Stimulated activated CD8-positive, alpha-beta memory T cell treated with anti-CD3 and anti-CD28 coated beads, Interleukin-2, amount 100 ng/mL, for 1 hour (primary cell): ENCODE data around the gene RIMKLB.
"Not testable (repeated sequence)": the region's sequence is repeated elsewhere in the genome, so short reads cannot be mapped to it uniquely, and the experiment has no call there.

Source experiments
- DNase-seq, 2 donors: peaks; one replicate each; pipeline ENCODE4 v3.0.0-alpha.2; 2020; ENCODE audit warnings: low read depth in 2 of 2

The RIMKLB gene

DNA sequence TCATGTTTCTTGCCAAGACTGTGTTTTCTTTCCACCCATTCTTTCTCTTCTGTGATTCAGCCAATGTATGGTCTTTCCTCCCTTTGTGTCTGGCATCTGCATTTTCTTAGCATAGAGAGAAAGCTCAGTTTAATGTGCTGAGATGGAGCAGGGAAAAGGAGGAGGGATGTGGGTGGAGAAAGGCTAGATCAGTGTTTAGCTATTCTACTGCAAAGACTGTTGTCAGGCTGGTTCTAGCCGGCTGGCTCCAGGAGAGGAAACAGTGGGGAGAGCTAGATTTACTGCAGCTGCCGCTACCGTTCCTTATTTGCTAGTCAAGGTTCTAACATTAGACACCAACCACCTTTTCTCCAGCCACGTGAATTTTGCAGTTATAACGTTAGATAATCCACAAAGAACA is 5.2 kb upstream of the RIMKLB start:
- DNase-seq, result no peak

DNA sequence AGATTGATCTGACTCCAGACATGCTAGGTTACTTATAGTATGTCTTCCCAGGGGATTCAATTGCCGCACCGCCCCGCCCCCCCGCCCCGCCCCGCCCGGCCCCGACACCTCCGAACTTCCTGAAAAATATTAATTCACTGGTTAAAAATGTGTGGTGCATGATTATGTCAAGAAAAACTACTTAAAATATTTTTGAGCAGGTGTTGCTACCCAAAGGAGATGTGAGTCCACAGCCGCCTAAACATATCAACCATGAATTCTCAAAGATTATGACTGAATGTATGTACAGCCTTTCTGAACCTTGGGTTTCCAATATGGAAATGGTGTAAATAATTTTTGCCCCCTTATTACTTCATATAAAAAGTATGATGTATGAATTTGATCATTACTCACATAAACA is 2.7 kb upstream of the RIMKLB start:
- no peak for DNase-seq

DNA sequence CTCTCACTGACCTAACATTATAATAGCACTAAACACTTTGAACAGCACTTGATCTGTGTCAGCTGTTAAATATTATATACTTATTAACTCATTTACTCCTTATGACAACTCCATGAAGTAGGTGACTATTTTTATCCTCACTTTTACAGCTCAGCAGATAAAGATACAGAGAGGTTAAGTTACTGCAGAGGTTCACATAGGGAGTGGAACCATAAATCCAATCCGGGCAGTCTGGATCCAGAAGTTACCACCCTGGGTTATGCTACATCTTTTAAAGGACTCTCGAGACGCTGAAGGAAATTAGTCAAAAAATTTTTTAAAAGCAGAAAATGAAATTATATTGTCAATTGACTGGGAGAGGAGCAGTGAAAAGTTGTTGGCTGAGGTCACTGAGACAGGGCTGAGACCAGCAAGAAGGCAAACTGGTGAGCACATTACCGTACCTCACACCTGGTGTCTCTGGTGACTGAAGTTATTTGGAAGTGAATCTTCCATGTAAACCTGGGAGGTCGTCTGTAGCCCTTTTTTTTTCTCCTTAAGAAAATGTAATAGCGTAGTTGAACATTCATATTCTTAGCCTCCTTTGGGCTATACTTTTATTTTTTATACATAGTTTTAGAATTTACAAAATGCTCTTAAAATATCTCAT is 1.2 kb upstream of the RIMKLB start:
- DNase-seq, result no peak

DNA sequence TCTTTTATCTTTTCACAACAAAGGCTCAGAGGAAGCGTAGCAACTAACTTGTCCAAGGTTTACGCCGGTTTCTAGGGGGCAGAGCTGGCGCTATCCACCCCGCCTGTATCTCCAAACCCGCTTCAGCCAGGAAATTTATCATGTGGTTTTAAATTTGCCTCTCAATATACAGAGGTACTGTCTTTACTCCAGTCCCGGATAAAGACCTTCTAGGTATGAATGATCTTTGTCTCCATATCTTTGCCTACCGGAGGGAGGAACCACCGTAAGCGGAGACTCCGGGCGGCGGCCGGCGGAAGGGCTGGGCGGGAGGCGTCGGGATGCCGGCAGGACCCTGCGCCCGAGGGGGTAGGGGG is 693 bp upstream of the RIMKLB start:
- no peak for DNase-seq

DNA sequence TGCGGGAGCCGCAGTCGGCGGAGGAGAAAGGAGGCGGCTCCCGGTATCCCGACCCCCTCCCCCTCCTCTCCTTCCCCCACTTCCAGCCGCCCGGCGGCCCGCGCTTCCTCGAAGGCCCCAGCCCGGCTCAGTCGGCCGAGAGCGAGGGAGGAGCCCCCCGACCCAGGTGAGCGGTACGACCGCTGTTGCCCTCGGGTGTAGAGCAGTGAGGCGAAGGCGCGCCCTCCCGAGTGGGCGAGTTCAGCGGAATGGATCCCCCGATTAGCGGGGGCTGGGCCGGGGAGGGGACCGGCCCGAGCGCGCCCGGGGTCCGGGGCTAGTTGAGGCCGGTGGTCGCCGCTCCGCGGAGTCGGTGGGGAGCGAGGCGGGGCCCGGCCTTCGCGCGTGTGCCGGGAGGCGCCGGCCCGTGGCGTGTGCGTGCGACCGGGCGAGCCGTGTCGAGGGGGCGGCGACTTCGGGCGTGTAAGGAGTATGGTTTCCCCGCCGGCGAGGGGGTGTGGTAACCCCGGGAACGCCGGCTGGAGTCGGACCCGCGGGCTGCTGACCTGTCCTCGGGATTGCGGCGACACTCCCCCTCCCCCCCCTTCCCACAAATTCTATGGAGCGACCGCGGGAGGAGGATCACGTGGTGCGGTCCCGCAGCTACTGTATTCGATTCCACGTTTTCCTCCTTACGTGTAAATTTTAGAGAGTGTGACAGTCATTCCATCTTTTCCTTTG is 501 bp downstream of the RIMKLB start:
- DNase-seq, result peak in 1 of 2 donors; percentile 17

DNA sequence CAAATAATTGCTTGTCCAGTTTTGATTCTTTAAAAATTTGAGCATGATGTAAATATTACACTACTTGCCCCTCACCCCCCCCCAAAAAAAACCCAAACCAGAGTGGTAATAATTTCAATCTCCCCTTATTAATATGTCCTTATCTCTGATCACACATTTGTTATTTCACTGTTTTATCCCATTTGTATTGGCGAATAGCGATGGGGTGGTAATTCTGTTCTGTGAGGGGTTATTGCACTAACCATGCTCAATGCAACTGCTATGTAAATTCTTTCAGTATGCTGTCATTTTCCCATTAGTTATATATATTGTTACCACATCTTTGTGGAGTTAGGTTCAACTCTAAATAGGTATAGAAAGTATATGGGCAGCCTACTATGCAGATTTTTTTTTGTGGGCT is 1.1 kb downstream of the RIMKLB start:
- DNase-seq, result no peak

DNA sequence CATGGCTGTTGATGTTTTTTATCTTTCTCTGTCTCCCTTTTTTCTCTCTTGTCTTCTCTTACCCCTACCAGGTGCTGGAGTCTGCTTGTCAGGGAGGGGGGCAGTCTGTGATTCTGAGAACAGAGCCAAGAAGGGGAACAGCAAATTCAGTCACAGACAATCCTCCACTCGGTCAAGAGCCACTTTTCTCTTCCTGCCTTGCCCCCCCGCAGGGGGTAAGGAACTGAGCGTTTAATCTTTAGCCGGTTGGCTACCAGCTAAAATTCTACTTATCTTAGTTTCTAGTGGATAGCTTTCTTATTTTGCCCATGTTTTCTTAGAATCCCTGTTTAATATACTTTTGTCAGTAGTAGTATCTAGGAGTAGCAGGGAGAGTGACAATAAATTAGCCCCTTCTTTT is 1.9 kb downstream of the RIMKLB start:
- no peak for DNase-seq

- DNase-seq, result no peak
These were observed 3.4 kb downstream of the RIMKLB start for GRCh38 chr12:8701046-8701660.

DNA sequence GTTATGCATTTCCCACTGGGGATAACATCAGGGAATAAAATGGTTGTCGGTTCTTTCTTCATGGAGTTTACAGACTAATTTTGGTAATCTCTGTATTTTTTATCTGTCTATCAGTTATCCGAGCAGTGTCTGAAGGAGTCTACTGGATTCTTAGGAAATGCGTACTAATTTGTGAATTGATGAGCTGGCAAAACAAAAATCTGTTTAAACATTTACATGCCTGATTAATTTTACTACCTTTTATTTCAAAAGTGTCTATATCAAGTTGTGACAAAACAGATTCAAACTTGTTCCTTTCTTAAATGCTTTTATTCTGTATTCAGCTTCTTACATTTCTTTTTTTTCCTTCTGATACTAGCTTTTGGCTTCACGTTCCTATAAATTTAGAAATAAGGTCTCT is 4.4 kb downstream of the RIMKLB start:
- DNase-seq, result no peak

GRCh38 chr12:8709124-8709830 is 11.5 kb downstream of the RIMKLB start:
- no peak for DNase-seq

DNA sequence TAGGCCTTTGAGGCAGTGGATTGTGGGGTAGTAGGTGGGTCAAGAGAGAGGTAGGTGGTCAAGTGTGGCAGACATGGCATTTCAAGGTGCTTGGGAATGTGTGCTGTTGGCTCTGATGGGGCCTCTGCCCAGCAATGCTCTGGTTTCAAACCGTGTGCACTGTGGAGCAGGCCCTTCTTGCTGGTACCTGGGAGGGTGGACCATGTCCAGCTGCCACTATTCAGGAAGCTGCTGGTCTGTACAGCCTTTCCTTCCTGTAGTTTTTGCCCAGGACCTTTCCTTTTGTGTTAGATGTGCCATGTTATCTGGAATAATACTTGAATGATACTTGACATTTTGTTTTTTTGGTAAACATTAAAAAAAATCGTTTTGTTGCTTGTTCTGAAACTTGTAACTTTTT is 14.8 kb downstream of the RIMKLB start:
- no peak for DNase-seq

GRCh38 chr12:8722286-8722800 is 24.6 kb downstream of the RIMKLB start:
- DNase-seq, result no peak

DNA sequence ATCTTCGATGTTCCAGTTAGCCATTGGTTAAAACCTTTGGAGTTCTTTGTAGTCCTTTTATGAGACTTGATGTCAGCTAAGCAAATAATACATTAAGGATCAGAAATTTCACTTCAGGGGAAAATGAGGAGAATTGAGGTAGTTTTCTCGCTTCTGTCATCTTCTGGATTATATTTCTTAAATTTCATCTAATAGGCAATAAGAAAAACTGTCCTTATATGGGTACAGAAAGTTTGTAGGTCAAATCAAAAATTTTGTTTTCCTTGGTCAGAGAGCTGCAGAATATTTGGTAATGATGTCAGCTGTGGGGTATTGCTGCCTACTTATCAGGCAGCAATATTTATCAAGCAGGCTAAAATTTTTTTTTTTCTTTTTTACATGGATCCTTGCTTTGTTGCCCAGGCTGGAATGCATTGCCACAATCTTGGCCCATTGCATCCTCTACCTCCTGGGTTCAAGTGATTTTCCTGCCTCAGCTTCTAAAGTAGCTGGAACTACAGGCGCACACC is 37.1 kb downstream of the RIMKLB start:
- DNase-seq, result no peak

- no peak for DNase-seq
These were observed 44.7 kb downstream of the RIMKLB start for GRCh38 chr12:8742501-8742900.

DNA sequence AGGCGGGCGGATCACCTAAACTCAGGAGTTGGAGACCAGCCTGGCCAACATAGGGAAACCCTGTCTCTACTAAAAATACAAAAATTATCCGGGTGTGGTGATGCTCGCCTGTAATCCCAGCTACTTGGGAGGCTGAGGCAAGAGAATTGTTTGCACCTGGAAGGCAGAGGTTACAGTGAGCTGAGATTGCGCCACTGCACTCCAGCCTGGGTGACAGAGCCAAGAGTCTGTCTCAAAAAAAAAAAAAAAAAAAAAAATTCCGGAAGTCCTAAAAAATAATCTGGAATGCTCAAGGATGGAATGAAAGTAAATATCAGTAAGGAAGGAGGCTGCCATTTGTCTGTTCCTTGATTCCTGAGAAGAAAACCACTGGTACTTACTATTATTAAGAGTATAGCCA is 45.3 kb downstream of the RIMKLB start:
- not testable (repeated sequence) for DNase-seq

DNA sequence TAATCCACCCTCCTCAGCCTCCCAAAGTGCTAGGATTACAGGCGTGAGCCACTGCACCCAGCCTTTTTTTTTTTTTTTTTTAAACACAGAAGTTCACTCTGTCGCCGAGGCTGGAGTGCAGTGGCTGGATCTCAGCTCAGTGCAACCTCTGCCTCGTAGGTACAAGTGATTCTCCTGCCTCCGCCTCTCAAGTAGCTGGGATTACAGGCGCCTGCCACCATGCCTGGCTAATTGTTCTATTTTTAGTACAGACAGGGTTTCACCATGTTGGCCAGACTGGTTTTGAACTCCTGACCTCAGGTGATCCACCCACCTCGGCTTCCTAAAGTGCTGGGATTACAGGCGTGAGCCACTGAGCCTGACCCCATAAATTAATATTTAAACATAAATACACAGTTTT is 47.8 kb downstream of the RIMKLB start:
- DNase-seq, result not testable (repeated sequence)

- DNase-seq, result no peak
These were observed 48.3 kb downstream of the RIMKLB start for GRCh38 chr12:8746046-8746445.

DNA sequence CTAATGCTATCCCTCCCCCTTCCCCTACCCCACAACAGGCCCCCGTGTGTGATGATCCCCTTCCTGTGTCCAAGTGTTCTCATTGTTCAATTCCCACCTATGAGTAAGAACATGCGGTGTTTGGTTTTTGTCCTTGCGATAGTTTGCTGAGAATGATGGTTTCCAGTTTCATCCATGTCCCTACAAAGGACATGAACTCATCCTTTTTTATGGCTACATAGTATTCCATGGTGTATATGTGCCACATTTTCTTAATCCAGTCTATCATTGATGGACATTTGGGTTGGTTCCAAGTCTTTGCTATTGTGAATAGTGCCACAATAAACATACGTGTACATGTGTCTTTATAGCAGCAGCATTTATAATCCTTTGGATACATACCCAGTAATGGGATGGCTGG is 62.3 kb downstream of the RIMKLB start:
- not testable (repeated sequence) for DNase-seq

DNA sequence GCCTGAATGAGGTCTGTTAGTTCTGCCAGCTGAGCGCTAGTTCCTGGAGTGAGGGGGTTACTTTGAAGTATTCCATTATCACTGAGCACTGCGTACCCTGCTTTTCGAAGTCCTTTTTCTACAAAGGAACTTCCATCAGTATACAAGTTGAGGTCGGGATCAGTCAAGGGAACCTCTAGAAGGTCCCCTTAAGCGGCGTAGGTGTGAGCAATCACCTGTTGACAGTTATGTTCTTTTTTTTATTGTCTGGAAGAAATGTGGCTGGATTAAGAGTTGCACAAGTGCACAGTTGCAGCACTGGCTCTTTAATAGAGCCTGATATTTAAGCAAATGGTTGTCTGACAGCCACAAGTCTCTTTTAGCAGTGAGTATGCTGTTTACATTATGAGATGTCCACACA is 64.9 kb downstream of the RIMKLB start:
- not testable (repeated sequence) for DNase-seq

DNA sequence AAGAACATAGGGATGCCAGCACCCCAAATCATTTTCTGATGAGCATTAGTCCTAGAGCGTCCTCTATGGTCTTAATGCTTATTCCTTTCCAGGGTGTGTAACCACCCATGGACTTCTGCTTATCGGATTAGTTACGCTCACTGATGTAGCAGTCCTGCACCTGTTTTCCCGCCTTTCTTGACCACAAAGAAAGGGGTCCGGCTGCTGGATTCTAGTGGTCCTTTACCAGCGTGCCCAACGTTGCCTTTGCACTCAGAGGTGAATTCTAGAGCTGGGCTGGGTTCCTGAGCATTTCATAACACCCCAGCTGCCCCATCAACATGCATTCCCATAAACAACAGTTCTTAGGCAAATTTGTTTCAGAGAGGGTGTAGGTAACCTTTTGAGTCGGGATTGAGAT is 68.3 kb downstream of the RIMKLB start:
- DNase-seq, result not testable (repeated sequence)

DNA sequence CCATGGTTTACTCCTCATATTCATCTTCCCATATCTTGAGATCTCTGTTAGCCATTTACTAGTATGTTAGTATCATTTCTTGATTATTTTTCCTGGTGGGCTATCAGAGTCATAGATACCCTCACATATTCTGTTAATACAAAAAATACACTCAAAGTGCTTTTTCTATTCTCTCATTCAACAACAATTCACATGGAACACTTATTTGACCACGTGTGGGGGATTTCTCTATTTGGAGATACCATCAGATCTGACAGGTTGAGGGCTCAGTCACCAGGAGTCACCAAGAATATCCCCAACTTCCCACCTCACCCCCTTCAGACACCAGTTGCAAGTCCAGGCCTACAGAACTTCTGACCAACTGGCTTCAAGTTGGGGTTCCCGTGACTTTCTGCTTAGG is 72.7 kb downstream of the RIMKLB start:
- DNase-seq, result no peak

DNA sequence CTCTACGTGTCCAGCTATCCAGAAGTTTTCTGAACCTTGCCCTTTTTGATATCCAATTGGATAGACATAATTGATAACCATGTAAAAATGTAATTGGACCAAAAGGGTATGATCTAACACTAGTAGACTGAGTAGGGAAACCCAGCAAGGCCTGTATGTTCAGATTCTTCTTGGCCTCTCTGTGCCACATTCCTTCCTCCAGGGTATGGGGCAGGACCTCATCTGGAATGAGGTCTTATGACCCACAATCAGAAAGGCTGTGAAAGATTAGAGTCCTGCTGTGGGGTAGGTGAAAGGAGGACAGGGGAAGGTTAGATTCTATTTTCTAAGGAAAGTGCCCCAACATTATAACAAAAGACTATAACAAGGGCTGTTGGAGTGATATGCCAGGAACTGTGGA is 73.3 kb downstream of the RIMKLB start:
- no peak for DNase-seq
